ENCODE data around the gene DUSP12.

Gene DUSP12

GRCh38 chr1:161805399-161806197 is 56.0 kb downstream of the DUSP12 start:
- no peak for TF ChIP-seq CTCF (IDR thresholded peaks at IDR 0.05; ENCODE audit: insufficient read depth, low read length, missing control alignments)
- ChIA-PET CTCF (interaction anchor here (0.9 to 18.3 kb wide), 3 partner anchors 11 to 223 kb away, joined by 3 to 797 read pairs (median 37); partner anchors contain the start of gene OLFML2B), POLR2A (no interaction called here)
- H3K4me3 ChIP-seq (ENCODE audit: low read depth, low read length) = no peak overlapping the region
- peak; percentile 14 for DNase-seq (ENCODE audit: low read depth, low spot score)
